ENCODE data around the gene TP63. TPM values are rescaled to one million over a fixed set of nuclear protein-coding genes. Genes with fewer than 3 reads are reported as not detected.
A peak's percentile ranks its signal among the peaks of the same experiment; 100 is the strongest.
"Not testable (repeated sequence)": the region's sequence is repeated elsewhere in the genome, so short reads cannot be mapped to it uniquely, and the experiment has no call there.

TP63 gene
- total RNA-seq, 1 experiment from 2014 or later, result 3.6 TPM

DNA sequence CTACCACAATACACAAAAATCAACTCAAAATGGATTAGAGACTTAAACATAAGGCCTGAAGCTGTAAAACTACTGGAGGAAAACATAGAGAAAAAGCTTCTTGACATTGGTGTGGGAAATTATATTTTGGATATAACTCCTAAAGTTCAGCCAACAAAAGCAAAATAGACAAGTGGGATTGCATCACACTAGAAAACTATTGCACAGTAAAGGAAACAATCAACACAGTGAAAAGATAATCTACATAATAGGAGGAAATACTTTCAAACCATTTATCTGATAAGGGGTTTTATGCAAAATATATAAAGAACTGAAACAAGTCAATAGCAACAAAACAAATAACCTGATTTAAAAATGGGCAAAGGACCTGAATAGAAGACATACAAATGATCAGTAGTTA is 37.6 kb upstream of the TP63 start:
- no peak overlapping the region for H3K4me3 ChIP-seq
- intact Hi-C loops (cut with micrococcal nuclease; ENCODE audit: unreplicated experiment), result no loop called here
- no peak overlapping the region for H2AFZ ChIP-seq
- no peaks in the 10 kb centered on the region for H3K27me3 ChIP-seq (ENCODE audit: insufficient read depth, low read depth)
- no TSS peak for BruUV-seq (replicated peaks)
- no peaks in the 10 kb centered on the region for H3K9me2 ChIP-seq (ENCODE audit: insufficient read depth)
- H3K4me2 ChIP-seq, result no peak overlapping the region
- no peak for TF ChIP-seq EZH2 (IDR thresholded peaks at IDR 0.05; ENCODE audit: low read depth)
- H3K9me3 ChIP-seq (ENCODE audit: insufficient read depth, low read depth), result peaks cover 32% of the 10 kb centered on the region
- peaks cover 4% of the 10 kb centered on the region; the same call in 1 of the 2 replicates for H3K36me3 ChIP-seq (ENCODE audit: low read depth)
- no peak for DNase-seq
- ChIA-PET CTCF (no interaction called here), POLR2A (ENCODE audit: unreplicated experiment) (no interaction called here)
- peaks cover 4% of the 10 kb centered on the region; the same call in 1 of the 2 replicates for H3F3A ChIP-seq (ENCODE audit: insufficient read depth, low read depth)
- H3K27ac ChIP-seq, result no peak overlapping the region
- no peaks in the 10 kb centered on the region for H3K79me2 ChIP-seq (ENCODE audit: low read depth)
- no peaks in the 10 kb centered on the region for H4K20me1 ChIP-seq (ENCODE audit: insufficient read depth)
- peaks cover 9% of the 10 kb centered on the region for H3K4me1 ChIP-seq (replicated peaks; ENCODE audit: insufficient read depth)

DNA sequence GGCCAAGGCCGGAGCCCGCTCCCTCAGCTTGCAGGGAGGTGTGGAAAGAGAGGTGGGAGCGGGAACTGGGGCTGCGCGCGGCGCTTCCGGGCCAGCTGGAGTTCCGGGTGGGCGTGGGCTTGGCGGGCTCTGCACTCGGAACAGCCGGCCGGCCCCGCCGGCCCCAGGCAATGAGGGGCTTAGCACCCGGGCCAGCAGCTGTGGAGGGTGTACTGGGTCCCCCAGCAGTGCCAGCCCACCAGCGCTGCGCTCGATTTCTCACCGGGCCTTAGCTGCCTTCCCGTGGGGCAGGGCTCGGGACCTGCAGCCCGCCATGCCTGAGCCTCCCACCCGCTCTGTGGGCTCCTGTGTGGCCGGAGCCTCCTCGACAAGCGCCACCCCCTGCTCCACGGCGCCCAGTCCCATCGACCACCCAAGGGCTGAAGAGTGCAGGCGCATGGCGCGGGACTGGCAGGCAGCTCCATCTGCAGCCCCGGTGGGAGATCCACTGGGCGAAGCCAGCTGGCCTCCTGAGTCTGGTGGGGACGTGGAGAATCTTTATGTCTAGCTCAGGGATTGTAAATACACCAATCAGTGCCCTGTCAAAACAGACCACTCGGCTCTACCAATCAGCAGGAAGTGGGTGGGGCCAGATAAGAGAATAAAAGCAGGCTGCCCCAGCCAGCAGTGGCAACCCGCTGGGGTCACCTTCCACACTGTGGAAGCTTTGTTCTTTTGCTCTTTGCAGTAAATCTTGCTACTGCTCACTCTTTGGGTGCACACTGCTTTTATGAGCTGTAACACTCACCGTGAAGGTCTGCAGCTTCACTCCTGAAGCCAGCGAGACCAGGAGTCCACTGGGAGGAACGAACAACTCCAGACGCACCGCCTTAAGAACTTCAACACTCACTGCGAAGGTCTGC is 34.9 kb upstream of the TP63 start:
- H3K4me3 ChIP-seq; H3F3A ChIP-seq (ENCODE audit: insufficient read depth, low read depth); intact Hi-C loops (cut with micrococcal nuclease; ENCODE audit: unreplicated experiment); H3K4me2 ChIP-seq; H3K36me3 ChIP-seq (ENCODE audit: low read depth); BruUV-seq (replicated peaks); DNase-seq; H2AFZ ChIP-seq; H3K79me2 ChIP-seq (ENCODE audit: low read depth); H3K4me1 ChIP-seq (replicated peaks; ENCODE audit: insufficient read depth); H4K20me1 ChIP-seq (ENCODE audit: insufficient read depth); H3K27me3 ChIP-seq (ENCODE audit: insufficient read depth, low read depth); H3K27ac ChIP-seq; POLR2A ChIA-PET (ENCODE audit: unreplicated experiment); H3K9me2 ChIP-seq (ENCODE audit: insufficient read depth); CTCF ChIA-PET: not testable (repeated sequence)
- peaks cover 14% of the 10 kb centered on the region for H3K9me3 ChIP-seq (ENCODE audit: insufficient read depth, low read depth)

DNA sequence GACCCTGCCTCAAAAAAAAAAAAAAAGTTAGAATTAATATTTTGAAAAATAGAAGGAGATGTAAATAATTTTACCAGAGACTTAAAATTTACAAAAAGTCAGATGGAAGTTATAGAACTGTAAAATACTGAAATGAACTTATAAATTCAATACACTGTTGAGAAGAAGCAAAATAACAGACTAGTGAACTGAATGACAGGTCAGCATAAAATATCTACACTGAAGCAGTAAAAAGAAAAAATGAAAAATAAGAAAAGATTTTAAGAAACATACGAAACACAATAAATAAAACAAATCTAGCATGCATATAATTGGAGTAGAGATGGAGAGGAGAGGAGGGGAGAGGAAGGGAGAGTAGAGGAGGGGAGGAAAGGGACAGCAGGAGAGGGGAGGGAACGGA is 33.3 kb upstream of the TP63 start:
- H3K9me3 ChIP-seq (ENCODE audit: insufficient read depth, low read depth), result peaks cover 9% of the 10 kb centered on the region
- no TSS peak for BruUV-seq (replicated peaks)
- no peaks in the 10 kb centered on the region for H3K9me2 ChIP-seq (ENCODE audit: insufficient read depth)
- H3K4me3 ChIP-seq, result no peak overlapping the region
- intact Hi-C loops (cut with micrococcal nuclease; ENCODE audit: unreplicated experiment), result no loop called here
- no peaks in the 10 kb centered on the region for H3F3A ChIP-seq (ENCODE audit: insufficient read depth, low read depth)
- no peak overlapping the region for H2AFZ ChIP-seq
- ChIA-PET CTCF (no interaction called here), POLR2A (ENCODE audit: unreplicated experiment) (no interaction called here)
- H4K20me1 ChIP-seq (ENCODE audit: insufficient read depth), result no peaks in the 10 kb centered on the region
- no peaks in the 10 kb centered on the region for H3K36me3 ChIP-seq (ENCODE audit: low read depth)
- H3K27me3 ChIP-seq (ENCODE audit: insufficient read depth, low read depth), result no peaks in the 10 kb centered on the region
- no peak overlapping the region for H3K27ac ChIP-seq
- H3K79me2 ChIP-seq (ENCODE audit: low read depth), result no peaks in the 10 kb centered on the region
- DNase-seq, result no peak
- H3K4me2 ChIP-seq, result no peak overlapping the region
- no peaks in the 10 kb centered on the region for H3K4me1 ChIP-seq (replicated peaks; ENCODE audit: insufficient read depth)
- TF ChIP-seq, protein P1, sequence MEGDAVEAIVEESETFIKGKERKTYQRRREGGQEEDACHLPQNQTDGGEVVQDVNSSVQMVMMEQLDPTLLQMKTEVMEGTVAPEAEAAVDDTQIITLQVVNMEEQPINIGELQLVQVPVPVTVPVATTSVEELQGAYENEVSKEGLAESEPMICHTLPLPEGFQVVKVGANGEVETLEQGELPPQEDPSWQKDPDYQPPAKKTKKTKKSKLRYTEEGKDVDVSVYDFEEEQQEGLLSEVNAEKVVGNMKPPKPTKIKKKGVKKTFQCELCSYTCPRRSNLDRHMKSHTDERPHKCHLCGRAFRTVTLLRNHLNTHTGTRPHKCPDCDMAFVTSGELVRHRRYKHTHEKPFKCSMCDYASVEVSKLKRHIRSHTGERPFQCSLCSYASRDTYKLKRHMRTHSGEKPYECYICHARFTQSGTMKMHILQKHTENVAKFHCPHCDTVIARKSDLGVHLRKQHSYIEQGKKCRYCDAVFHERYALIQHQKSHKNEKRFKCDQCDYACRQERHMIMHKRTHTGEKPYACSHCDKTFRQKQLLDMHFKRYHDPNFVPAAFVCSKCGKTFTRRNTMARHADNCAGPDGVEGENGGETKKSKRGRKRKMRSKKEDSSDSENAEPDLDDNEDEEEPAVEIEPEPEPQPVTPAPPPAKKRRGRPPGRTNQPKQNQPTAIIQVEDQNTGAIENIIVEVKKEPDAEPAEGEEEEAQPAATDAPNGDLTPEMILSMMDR (conservative IDR thresholded peaks at IDR 0.05), result no peak
- TF ChIP-seq EZH2 (IDR thresholded peaks at IDR 0.05; ENCODE audit: low read depth), result no peak

DNA sequence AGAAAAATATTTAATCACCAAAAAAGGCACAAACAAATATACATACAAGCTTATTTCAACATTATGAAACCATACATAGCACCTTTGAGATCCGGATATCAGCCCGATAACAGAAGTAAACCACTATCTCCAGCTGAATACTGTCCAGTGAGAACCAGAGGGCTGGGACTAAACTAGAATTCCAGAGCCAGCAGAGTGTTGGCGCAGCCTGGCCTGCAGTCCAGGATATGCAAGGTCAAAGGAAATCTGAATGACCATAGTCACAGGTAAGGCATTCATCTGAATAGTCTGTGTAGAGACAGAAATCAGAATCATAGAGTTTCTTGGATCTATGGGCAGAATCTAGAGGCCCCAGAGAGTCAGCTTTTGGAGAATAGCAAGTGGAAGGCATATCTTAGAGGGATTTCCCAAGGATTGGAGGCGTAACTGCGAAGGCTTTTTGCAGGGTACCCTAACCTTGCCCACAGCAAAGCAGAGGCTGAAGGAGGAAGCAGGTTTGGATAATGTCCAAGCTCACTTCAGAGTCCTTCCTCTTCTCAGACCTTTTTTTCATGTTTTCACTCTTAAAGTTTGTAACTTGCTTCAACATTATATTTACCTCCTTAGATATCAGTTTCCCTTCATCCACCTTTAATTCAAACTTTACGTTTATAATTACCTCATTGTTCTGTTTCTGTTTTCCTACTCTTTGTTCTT is 32.5 kb upstream of the TP63 start:
- no peaks in the 10 kb centered on the region for H3K4me1 ChIP-seq (replicated peaks; ENCODE audit: insufficient read depth)
- no peak overlapping the region for H3K27ac ChIP-seq
- H3K4me2 ChIP-seq, result no peak overlapping the region
- CTCF ChIA-PET, result no interaction called here
- no peaks in the 10 kb centered on the region for H3K27me3 ChIP-seq (ENCODE audit: insufficient read depth, low read depth)
- H3K79me2 ChIP-seq (ENCODE audit: low read depth), result no peaks in the 10 kb centered on the region
- DNase-seq, result no peak
- TF ChIP-seq, protein P1 (conservative IDR thresholded peaks at IDR 0.05), result no peak
- TF ChIP-seq EZH2 (IDR thresholded peaks at IDR 0.05; ENCODE audit: low read depth), result no peak
- no peaks in the 10 kb centered on the region for H3K36me3 ChIP-seq (ENCODE audit: low read depth)
- no peaks in the 10 kb centered on the region for H3F3A ChIP-seq (ENCODE audit: insufficient read depth, low read depth)
- H2AFZ ChIP-seq, result peak overlapping the region; percentile 2; the same call in 1 of the 2 replicates
- no peaks in the 10 kb centered on the region for H4K20me1 ChIP-seq (ENCODE audit: insufficient read depth)
- BruUV-seq (replicated peaks), result no TSS peak
- H3K9me3 ChIP-seq (ENCODE audit: insufficient read depth, low read depth), result peaks cover 6% of the 10 kb centered on the region
- no peak overlapping the region for H3K4me3 ChIP-seq
- H3K9me2 ChIP-seq (ENCODE audit: insufficient read depth), result no peaks in the 10 kb centered on the region
- intact Hi-C loops (cut with micrococcal nuclease; ENCODE audit: unreplicated experiment), result no loop called here
- POLR2A ChIA-PET (ENCODE audit: unreplicated experiment), result no interaction called here

Data from PC-9 (cell line).